C4-2B (cell line): ENCODE measurements around the gene PTK6.

ENCODE experiments used
- ZFX ChIP-seq: fragments of 450-650 bp; IDR thresholded peaks from 2 replicates; pipeline ENCODE4 v1.6.1; 2017
- TF ChIP-seq, protein P1 (sequence below): fragments of 450-650 bp; conservative IDR thresholded peaks from 2 replicates; pipeline ENCODE4 v1.5.1; 2017; ENCODE audit warnings: mild to moderate bottlenecking

DNA sequence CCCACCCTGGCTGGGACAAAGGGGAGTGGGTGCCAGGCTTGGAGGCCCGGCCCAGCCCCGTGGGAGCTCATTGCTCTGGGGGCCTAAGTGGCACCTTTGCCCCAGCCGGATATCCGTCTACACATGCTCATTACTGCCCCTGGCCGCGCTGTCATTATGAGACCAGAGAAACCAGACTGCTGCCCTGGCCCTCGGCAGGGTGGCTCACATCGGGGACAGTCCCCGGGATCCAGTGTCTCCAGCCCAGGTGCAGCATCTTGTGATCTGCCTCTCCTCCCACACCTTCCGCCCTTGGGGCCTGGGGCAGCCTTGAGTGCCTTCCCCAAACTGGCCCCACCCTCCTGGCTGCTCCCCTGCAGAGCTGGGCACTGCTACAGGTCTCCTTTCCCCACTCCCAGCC lies 5.5 kb upstream of the PTK6 start:
- TF ChIP-seq, protein P1, sequence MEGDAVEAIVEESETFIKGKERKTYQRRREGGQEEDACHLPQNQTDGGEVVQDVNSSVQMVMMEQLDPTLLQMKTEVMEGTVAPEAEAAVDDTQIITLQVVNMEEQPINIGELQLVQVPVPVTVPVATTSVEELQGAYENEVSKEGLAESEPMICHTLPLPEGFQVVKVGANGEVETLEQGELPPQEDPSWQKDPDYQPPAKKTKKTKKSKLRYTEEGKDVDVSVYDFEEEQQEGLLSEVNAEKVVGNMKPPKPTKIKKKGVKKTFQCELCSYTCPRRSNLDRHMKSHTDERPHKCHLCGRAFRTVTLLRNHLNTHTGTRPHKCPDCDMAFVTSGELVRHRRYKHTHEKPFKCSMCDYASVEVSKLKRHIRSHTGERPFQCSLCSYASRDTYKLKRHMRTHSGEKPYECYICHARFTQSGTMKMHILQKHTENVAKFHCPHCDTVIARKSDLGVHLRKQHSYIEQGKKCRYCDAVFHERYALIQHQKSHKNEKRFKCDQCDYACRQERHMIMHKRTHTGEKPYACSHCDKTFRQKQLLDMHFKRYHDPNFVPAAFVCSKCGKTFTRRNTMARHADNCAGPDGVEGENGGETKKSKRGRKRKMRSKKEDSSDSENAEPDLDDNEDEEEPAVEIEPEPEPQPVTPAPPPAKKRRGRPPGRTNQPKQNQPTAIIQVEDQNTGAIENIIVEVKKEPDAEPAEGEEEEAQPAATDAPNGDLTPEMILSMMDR, result no peak
- no peak for TF ChIP-seq ZFX
